ENCODE results near the gene HOXA5.

DNA sequence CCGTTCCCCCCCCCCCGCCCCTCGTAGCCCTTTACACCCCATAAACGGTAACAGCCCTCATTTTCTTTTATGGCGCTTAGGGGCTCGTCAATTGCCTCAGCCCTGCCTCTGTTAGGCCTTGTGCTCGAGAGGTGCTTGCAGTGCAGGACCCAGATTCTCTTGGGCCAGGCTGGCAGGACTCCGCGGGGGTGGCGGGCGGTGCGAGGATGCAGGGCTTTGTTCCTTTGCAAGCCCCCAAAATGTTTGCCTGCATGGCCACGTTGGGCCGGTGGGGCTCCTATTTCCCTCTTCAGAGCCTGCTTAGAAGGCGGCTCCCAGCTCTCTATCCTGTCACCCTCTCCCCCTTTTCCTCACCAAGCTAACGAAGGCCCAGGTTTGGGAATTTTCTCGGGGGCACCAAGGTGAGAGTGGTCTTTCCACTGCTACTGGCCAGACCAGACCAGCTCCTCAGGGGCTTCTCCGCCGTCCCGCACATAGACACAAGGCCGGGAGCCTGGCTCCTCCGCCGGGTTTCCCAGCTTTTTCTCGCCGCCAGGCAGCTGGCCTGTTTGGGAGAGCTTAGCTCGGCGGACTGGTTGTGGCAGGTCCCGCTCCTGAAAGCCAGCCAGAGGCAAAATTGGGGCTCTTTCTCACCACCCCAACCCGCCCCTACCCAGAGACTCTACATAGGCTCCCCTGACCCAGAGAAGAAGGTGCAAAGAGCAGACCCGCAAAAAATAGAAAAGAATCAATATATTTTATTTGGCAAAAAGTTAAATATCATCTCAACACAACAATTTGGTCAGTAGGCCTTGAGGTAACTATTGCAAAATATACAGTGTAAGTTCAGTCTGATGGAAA lies 18.5 kb upstream of the HOXA5 start:
- TF ChIP-seq POLR2AphosphoS5 (IDR thresholded peaks at IDR 0.05) (peak; percentile 57 to 74 (median 59)), EP300 (IDR thresholded peaks at IDR 0.05; ENCODE audit: low read depth) (no peak), POLR2A (IDR thresholded peaks at IDR 0.05) (peak; percentile 58)
- TF ChIP-seq, protein P1, sequence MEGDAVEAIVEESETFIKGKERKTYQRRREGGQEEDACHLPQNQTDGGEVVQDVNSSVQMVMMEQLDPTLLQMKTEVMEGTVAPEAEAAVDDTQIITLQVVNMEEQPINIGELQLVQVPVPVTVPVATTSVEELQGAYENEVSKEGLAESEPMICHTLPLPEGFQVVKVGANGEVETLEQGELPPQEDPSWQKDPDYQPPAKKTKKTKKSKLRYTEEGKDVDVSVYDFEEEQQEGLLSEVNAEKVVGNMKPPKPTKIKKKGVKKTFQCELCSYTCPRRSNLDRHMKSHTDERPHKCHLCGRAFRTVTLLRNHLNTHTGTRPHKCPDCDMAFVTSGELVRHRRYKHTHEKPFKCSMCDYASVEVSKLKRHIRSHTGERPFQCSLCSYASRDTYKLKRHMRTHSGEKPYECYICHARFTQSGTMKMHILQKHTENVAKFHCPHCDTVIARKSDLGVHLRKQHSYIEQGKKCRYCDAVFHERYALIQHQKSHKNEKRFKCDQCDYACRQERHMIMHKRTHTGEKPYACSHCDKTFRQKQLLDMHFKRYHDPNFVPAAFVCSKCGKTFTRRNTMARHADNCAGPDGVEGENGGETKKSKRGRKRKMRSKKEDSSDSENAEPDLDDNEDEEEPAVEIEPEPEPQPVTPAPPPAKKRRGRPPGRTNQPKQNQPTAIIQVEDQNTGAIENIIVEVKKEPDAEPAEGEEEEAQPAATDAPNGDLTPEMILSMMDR (IDR thresholded peaks at IDR 0.05) = peak in 1 of 5 experiments; percentile 17
